NCI-H82 treated with DMSO at 0.1 percent for 48 hours (cell line): ENCODE results near the gene TMEM176A.
"Not testable (repeated sequence)": the region's sequence is repeated elsewhere in the genome, so short reads cannot be mapped to it uniquely, and the experiment has no call there.

Experiments
- DNase-seq: peaks from one replicate; lab custom pipeline; 2025; ENCODE audit not compliant: unreplicated experiment; lab: John Stamatoyannopoulos, UW

The TMEM176A gene, protein sequence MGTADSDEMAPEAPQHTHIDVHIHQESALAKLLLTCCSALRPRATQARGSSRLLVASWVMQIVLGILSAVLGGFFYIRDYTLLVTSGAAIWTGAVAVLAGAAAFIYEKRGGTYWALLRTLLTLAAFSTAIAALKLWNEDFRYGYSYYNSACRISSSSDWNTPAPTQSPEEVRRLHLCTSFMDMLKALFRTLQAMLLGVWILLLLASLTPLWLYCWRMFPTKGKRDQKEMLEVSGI

DNA sequence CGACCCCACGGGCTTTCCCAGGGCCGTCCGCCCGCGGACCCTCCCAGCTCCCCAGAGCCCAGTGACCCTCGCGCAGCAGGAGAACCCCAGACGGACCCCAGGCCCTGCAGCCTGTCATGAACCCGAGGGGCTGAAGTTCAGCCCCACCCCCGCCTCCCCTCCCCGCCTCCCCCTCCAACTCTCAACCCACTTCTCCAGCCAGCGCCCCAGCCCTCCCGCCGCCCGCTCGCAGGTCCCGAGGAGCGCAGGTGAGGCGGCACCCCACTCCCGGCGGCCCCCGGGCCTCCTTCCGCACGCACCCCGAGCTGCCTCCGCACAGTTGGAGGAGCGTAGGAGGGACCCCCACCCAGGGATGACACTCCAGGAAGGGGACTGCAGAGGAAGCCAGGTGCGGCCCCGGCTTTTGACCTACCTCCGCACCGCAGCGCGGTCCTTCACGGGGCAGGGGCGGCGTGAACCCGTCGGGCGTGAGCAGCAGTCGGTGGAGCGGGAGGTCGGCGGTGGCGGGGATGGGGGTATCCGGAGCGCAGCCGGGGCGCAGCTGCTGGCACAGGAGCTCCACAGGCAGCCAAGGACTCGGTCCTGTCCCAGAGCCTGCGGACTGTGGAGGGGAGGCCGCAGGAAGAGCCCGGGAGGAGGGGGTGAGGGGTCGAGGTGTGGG lies at the start of gene TMEM176A:
TSS of gene TMEM176A (plus strand) at position 189 of the 661 bp plus-strand sequence. CDS start 782 bp downstream, outside the sequence.
- DNase-seq: no peak

DNA sequence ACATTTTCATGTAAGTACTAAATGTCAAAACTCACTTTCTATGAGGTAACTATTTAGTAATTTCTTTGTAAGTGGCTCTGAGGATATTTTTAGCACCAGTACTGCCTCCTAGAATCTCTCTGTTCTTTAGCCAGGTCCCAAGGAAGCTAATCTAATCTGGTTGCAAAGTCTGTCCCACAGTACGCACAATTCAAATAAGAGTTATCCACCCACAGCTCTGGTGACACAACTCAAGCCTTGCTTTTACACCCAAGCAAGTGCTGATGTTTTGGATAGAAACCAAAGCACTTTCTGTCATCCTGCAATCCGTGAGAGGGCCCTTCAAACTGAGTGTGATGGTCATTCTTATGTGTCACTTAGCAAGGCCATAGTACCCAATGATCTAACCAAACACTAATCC lies 48.9 kb upstream of the TMEM176A start:
- no peak for DNase-seq

DNA sequence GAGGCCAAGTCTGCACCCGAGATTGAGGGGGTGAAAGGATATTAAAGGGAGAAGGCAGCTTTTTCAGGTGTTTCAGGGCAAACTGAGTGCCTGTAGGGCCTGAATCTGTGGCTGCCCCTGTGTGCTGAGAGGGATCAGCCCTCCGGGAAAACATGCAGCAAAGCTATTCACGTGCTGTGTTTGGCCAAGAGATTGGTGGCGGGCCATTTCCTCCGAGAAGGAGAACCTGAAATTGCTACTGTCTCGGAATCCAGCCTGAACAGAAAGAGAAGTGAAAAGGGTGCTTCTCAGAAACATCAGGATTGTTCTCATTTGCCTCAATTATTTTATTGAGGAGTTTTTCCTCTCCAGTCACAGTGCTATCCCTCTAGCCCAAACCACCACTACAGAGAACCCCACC lies 47.3 kb upstream of the TMEM176A start:
- no peak for DNase-seq

DNA sequence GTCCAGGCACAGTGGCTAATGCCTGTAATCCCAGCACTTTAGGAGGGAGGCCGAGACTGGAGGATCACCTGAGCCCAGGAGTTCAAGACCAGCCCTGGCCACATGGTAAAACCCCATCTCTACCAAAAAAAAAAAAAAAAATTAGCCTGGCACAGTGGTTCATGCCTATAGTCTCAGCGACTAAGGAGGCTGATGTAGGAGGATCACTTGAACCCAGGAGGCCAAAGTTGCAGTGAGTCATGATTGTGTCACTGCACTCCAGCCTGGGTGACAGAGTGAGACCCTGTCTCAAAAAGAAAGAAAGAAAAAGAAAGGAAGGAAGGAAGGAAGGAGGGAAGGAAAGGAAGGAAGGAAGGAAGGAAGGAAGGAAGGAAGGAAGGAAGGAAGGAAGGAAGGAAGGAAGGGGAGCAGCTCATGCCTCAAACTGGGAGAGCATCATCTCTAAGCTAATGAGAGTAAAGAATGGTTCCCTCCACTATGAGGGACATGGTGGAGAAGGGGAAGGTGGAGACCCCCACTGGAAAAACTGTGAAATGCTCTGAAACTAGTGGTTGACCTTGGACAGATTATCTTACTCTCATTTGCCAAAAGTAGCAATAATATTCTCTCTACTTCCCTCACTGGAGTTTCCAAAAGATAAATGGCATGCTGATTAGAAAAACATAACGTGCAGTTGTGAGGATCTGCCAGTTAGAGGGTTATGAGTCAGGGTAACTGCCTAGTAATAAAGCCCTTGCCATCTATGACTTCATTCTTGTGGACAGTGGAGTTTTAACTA lies 46.6 kb upstream of the TMEM176A start:
- no peak for DNase-seq

DNA sequence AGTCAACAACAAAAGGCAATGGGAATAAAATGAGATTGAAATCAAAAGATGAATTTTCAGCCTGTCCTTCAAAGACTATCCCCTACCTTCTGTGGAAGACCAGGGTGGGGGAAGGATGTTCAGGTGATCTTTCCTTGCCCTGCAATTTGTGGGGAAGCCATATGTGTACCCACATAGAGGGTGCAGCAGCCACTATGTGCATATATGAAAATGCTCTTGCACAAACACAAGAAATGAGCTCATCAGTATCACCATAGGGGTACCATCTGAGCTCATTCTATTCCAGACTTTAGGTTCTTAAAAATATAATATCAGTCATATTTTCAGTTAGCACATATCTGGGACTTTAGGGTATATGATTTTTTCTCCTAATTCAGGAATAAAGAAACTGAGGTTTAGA lies 45.6 kb upstream of the TMEM176A start:
- DNase-seq: no peak

DNA sequence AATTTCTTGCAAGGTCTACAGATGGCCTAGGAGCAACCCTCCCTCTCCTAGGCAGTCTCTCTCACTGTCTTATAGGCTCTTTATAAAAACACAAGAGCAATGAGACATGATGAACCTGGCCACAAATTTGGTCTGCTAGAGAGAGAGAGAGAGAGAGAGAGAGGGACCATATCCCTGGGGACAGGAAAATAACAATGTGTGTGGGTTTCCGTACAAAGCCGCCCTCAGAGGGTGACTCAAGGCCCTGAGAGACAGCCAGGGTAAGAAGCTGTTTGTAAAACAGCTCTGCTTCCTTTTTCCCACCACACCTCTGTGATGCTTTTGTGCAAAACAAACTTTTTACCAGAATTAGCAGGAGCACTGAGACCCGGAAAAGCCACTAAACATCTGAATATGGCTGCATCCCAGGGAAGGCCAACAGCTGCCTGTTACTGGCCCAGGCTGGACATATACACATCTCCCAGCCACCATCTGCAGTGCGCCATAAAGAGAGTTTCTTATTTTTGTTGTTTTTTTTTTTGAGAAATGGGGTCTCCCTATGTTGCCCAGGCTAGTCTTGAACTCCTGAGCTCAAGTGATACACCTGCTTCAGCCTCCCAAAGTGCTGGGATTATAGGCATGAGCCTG lies 45.0 kb upstream of the TMEM176A start:
- DNase-seq: no peak

DNA sequence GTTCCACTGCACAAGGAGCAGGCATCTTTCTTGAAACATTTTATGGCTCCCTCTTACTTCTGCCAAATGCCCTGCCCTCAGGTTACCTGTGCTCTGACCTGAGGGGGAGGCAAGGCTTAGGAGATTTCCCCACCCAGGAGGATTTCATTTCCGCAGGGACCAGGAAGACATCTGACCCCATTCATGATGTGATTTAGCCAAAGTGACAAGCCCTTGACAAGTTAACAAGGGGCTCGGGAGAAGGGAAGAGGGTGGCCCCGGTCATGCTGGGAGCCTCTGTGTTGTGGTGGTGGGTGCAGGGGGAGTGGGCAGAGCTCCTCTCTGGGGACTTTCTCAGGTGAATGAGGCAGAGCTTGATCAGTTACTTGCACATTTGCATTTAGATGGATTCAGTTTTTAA lies 44.4 kb upstream of the TMEM176A start:
- no peak for DNase-seq

DNA sequence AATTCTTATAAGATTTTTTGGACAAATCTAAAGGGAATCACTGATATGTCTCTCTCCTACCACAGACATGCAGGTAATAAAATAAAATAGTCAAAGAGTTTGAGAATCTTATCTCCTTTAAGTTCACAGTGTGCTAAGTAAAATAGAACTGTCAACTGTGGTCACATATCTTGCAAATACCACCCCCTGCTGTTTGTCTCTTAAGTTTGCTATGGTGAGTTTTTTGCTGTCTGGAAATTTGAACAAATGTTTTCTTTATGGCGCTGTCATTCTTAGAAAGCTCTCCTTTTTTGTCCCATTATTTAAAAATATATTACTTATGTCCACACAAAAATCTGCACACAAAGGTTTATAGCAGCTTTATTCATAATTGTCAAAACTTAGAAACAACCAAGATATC lies 43.7 kb upstream of the TMEM176A start:
- DNase-seq: no peak

DNA sequence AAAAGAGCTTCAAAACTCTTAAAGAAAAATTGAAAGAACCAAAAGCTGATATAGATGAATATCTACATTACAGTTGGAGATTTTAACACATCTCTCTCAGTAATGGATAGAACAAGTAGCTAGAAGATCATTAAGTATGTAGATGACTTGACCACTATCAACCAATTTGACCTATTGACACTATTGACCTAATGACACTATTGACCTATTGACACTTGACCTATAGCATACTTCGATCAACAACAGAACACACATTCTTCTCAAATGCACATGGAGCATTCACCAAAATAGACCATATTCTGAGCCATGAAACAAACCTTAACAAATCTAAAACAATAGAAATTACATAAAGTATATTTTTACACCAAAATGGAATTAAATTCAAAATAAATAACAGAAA lies 41.1 kb upstream of the TMEM176A start:
- no peak for DNase-seq

DNA sequence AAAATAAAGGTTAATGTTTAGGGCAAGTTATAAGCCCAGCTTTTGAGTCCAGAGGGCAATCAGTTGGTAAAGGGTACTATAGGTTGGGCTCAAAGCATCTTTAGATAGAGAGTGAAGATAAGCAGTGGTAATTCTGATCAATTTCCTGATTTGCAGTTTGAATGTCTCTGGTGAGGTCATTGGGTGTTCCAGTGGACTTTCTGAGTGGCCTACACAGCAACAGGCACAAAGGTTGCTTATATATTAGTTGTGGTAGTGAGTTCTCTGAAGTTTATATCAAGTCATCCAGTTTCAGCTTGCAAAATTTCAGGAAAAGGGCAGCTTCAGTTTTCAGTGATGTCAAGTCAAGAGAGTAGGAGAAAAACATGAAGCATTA lies 34.2 kb upstream of the TMEM176A start:
- DNase-seq: no peak

DNA sequence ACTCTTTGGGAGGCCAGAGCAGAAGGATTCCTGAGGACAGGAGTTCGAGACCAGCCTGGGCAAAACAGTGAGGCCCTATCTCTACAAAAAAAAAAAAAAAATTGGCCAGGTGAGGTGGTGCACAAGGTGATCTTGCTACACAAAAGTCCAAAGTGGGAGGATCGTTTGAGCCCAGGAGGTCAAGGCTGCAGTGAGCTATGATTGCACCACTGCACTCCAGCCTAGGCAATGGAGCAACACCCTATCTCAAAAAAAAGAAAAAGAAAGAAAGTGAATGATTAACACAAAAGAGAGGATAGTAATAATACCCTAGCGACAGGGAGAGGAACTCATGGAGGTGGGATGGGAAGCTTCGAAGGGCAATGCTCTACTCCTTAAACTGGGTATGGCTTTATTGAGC lies 30.8 kb upstream of the TMEM176A start:
- DNase-seq: no peak

DNA sequence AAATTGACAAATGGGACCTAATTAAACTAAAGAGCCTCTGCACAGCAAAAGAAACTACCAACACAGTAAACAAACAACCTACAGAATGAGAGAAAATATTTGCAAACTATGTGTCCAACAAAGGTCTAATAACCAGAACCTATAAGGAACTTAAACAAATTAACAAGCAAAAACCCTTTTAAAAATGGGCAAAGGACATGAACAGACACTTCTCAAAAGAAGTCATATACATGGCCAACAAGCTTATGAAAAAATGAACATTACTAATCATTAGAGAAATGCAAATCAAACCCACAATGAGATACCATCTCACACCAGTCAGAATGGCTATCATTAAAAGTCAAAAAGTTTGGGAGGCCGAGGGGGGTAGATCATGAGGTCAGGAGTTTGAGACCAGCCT lies 26.4 kb upstream of the TMEM176A start:
- not testable (repeated sequence) for DNase-seq

DNA sequence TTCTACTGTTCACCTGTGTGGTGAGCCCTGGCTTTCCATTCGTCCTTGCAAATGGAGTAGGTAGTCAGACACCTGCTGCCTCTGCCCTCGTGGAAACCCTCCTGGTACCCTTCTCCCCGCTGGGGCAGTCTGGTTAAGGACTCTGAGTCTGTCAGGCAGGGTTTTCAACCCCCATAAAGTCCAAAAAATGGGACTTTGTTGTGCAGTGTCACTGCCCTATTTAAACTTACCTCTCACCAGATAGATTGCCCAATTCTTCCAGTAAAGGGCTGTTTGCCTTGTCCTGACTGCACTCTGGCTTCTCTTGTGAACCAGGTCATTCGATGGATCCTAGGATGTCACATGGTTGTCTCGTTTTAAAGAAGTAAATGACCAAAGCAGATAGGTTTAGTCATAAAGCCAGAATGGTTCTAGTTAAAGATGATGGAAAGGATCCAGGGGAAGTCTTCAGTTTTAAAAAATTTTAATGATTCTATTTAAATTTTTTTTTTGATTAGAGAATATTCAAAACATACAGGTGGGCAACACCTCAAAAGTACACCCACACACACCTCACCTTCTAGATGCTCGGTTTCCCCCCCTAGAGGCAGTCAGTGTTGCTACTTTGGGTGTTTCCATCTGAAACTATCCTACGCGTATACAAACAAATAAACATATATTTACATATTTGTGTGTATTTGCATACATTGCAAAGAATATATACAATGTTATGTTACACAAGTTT lies 22.4 kb upstream of the TMEM176A start:
- no peak for DNase-seq

DNA sequence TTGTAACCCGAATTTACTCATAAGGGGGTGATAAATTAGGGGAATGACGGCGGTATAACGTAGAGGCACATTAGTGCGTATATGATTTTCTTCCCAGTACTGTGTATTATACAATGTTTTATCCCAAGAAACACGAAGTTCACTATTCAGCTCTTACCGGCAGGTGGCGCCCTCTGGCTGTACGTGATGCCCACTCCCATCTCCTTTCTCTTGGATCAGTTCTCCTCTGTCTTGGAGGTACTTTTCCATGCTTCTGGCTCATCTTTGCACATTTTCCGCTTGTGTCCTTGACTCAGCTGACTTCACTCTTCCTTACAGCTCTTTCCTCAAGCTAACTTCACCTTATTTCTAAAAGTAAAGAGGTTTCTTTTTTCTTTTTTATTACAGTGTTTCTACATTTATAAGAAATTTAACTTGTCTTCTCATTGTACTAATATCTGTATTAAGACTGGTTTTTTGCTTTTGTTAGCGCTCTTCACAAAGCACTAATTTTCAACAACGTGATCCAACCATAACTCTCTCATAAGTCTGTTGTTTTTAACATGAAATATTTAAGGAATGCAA lies 21.7 kb upstream of the TMEM176A start:
- DNase-seq: peak; percentile 80

DNA sequence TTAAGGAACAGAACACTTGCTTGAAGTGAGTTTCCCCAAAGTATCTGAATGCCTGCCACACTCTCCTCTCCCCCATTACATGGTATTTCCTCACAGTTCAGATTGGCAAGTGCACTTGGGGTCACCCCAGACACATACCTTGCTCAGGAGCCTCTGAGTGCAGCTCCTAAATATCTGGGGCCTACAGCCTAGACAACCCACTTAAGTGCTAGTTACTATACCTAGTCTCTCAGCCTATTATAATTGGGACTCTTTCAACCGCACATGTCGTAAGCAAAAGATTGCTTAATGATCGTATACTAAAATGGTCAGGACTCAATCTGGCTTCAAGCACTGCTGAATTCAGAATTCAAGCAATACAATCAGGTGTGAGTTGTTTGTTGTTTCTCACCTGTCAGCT lies 20.3 kb upstream of the TMEM176A start:
- no peak for DNase-seq

DNA sequence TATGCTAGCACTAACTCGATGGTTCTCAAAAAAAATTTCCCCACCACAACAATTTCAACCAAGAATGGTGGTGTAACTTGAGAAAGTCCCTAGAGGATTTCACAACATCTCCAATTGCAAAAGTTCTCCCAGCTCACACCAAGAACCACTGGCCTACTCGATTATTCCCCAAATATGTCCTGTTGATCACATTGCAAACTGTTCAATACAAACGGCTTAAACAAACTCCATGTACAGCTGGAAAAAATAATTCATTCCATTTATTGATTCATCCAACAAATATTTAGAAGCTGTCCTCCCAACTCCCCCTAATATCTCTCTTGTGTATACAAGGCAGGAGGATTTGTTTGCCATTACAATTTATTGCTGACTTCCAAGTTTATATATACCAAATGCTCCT lies 19.5 kb upstream of the TMEM176A start:
- no peak for DNase-seq

DNA sequence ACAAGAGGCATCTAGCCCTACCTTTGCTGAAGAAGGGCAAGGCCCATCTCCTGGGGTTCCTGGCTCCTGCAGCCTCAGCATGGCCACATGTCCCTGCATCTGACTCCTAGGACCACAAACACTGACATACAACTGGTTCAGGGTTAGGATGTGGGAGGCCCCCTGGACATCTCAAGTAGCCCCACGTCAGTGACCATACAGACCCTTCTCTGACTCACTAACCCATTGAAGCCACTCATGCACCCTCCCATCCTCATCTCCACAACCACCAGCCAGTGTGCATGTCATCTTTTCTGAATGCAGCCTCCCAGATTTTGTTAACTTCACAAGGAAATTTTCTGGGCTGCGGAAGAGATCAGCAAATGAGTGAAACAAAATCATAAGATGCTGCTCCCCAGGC lies 18.6 kb upstream of the TMEM176A start:
- no peak for DNase-seq

DNA sequence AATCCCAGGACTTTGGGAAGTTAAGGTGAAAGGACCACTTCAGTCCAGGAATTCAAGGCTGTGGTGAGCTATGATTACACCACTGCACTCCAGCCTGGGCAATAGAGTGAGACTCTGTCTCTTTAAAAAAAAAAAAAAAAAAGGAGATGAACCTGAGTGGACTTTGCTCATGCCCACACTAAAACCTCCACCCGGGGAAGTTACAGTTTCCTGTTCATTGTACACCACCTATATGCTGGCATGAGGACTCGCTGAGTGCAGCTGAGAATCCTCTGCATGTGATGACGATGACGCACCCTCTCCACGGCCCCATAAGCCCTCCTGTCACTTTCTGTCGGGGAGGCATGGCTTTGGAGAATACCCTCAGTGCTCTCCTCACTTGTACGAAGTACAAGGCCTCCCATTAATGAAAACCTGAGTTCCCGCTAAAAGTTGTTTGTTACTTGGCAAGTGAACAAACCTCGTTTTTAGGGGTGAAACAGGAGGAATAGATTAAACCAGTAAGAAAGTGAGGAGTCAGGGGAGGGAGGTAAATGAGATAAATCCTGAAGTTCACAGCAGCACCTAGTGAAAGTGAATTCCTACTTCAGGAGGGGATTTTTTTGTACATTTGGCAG lies 16.3 kb upstream of the TMEM176A start:
- no peak for DNase-seq

DNA sequence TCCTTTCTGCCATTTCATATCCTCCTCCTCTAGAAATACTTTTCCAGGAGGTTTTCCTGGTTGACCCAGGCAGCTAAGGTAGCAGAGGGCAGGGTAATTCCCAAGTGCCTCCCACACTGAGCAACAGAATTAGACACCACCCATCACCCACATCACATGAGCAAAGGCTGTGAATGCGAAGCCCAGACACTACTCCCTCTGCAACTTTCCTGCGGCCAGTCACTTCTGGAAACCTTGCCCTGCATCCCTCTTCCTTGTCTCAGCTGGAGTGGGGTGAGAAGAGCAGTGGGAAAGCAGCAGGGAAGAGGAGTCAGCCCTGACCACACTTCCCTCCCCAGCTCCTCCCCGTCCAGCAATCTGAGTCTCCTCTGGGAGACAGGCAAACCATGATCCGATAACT lies 15.6 kb upstream of the TMEM176A start:
- no peak for DNase-seq
